IPS-20b (cell line): Measurements from ENCODE around the gene FBXW2.

ENCODE experiments used
- H3K27ac ChIP-seq: one replicate; pipeline ENCODE4 v1.5.1; 2013; ENCODE audit warnings: low read length
- H3K27me3 ChIP-seq: 2 replicates; pipeline ENCODE4 v1.6.1; 2013; ENCODE audit warnings: mild to moderate bottlenecking, low read length, inconsistent platforms; ENCODE audit not compliant: insufficient read depth
- H3K36me3 ChIP-seq: 2 replicates; pipeline ENCODE4 v1.6.1; 2013; ENCODE audit warnings: low read depth, mild to moderate bottlenecking, inconsistent platforms, low read length, moderate library complexity; ENCODE audit not compliant: insufficient read depth
- H3K4me1 ChIP-seq: 2 replicates; pipeline ENCODE4 v1.6.1; 2013; ENCODE audit warnings: mild to moderate bottlenecking, control low read depth, inconsistent platforms, low read length, moderate library complexity; ENCODE audit not compliant: insufficient read depth
- H3K4me3 ChIP-seq: 2 replicates; pipeline ENCODE4 v1.5.1; 2013; ENCODE audit warnings: mild to moderate bottlenecking, low read length, inconsistent platforms
- H3K9ac ChIP-seq: 2 replicates; pipeline ENCODE4 v1.6.1; 2013; ENCODE audit warnings: low read depth, mild to moderate bottlenecking, inconsistent platforms, low read length, moderate library complexity
- H3K9me3 ChIP-seq: 2 replicates; pipeline ENCODE4 v1.6.1; 2013; ENCODE audit warnings: mild to moderate bottlenecking, low read depth, low read length, inconsistent platforms; ENCODE audit not compliant: insufficient read depth

The FBXW2 gene

DNA sequence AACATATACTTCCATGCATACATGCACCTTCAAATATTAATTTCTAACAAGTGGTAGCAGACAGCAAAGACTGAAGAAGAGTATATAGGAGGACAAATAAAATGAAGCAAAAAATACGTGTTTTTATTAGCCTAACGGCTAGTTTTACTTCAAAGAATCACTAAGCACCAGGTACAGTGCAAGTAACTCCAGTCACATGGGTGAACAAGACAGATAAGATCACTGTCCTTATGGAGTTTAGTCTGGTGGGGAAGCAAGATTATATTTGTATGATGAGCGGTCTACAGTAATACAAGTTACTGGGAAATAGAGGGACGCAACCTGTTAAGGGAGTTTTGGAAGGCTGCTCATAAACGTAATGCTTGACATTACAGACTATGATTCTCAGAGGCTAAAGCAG, 16.0 kb downstream of the FBXW2 start:
- H3K27ac ChIP-seq = no peak overlapping the region
- no peaks in the 10 kb centered on the region for H3K27me3 ChIP-seq
- H3K4me1 ChIP-seq = no peaks in the 10 kb centered on the region
- H3K9me3 ChIP-seq = no peaks in the 10 kb centered on the region
- peaks cover 70% of the 10 kb centered on the region for H3K36me3 ChIP-seq
- no peak overlapping the region for H3K4me3 ChIP-seq
- no peak overlapping the region for H3K9ac ChIP-seq

DNA sequence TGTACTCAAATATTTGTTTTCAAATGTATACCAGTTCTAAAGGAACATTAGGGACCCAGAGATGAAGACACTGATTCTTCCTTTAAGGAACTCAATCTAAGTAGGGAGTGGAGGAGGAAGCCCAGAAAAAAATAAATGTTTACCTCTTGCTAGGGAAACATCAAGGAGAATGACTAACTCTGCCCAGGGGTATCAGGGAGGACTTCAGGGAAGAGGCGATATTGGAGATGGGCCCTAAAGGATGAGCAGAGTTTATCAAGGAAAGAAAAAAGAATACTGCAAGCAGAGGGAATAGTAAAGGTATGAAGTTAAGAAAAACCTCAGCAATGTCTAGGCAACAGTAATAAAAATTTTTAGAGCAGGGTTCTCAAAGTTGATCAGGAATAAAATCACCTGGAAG, 16.4 kb downstream of the FBXW2 start:
- no peak overlapping the region for H3K27ac ChIP-seq
- H3K9me3 ChIP-seq = no peaks in the 10 kb centered on the region
- no peaks in the 10 kb centered on the region for H3K27me3 ChIP-seq
- no peak overlapping the region for H3K4me3 ChIP-seq
- H3K9ac ChIP-seq = no peak overlapping the region
- no peaks in the 10 kb centered on the region for H3K4me1 ChIP-seq
- peaks cover 73% of the 10 kb centered on the region for H3K36me3 ChIP-seq

DNA sequence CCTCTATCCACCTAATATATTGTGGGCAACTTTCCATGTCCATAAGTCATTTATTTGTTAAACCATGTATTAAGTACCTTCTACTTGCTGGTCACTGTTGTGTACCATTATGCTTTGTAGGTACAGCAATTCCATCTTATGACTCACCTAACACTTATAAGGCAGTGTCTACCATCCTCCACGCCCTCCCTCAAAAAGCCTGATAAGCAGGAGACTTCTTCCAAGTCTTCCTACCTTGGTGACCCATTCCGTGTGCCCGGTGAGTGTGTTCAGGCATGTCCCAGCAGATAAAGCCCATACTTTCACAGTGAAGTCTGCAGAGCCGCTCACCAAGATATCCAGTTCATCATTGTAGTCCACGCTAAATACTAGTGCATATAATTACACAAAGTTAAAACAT, 17.4 kb downstream of the FBXW2 start:
- Histone ChIP-seq H3K4me1 (no peaks in the 10 kb centered on the region), H3K27me3 (no peaks in the 10 kb centered on the region), H3K27ac (no peak overlapping the region), H3K9me3 (no peaks in the 10 kb centered on the region), H3K4me3 (no peak overlapping the region), H3K36me3 (peaks cover 82% of the 10 kb centered on the region), H3K9ac (no peak overlapping the region)

DNA sequence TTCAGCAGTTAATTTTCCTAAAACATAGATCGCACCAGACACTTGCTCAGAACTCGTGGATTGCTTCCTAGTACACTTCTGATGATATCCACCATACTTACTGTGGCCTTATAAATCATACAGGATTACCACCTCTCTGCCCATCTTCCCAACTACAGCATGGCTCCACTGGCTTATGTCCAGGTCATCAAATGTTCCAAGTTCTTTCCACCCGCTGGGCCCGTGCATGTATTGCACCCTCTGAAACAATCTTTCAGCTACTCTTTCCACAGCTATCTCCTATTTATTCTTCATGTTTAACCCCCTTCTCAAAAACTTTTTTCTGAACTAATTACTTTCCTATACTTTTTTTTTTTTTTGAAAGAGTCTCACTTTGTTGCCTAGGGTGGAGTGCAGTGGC, 18.5 kb downstream of the FBXW2 start:
- no peaks in the 10 kb centered on the region for H3K27me3 ChIP-seq
- H3K9me3 ChIP-seq = no peaks in the 10 kb centered on the region
- peaks cover 86% of the 10 kb centered on the region for H3K36me3 ChIP-seq
- no peak overlapping the region for H3K4me3 ChIP-seq
- no peak overlapping the region for H3K9ac ChIP-seq
- no peak overlapping the region for H3K27ac ChIP-seq
- H3K4me1 ChIP-seq = no peaks in the 10 kb centered on the region

DNA sequence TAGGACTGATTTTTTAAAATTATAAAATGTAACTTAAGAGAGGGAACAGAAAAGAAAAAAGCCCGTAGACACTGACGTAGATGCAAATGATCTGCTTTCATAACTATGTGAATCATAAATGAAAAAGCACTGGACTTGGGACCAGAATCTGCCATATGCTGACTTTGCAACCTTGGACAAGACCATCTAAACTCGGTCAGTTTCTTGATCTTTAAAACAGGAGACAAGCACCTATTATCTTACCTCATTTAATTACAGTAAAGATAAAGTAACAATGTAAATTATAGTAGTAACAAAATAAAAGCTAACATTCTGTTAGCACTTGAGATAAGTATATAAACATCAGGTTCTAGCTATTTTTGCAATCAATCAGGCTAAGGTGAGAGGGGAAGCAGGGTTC, 20.0 kb downstream of the FBXW2 start:
- Histone ChIP-seq H3K9me3 (no peaks in the 10 kb centered on the region), H3K9ac (no peak overlapping the region), H3K36me3 (peaks cover 90% of the 10 kb centered on the region), H3K27me3 (no peaks in the 10 kb centered on the region), H3K4me1 (peaks cover 7% of the 10 kb centered on the region), H3K4me3 (no peak overlapping the region), H3K27ac (no peak overlapping the region)

DNA sequence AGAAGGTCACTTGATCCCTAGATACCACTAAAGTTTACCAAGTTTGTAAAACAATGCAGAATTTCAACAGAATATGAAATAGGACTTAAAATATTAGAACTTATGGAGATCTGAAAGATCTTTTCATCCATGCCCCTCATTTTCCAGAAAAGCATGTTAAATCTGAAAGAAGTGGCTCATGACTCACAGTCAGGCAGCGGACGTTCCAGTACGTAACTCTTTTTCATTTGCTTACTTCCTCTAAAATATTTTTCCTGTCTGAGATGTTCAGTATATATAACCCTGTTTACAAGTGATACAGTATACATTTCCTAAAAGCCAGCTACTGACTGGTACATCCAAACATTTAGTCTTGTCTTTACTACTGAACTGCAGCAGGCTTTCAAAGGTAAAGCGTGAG, 22.3 kb downstream of the FBXW2 start:
- Histone ChIP-seq H3K36me3 (peaks cover 84% of the 10 kb centered on the region), H3K4me1 (peaks cover 7% of the 10 kb centered on the region), H3K9me3 (no peaks in the 10 kb centered on the region), H3K9ac (no peak overlapping the region), H3K27me3 (no peaks in the 10 kb centered on the region), H3K4me3 (no peak overlapping the region), H3K27ac (no peak overlapping the region)

DNA sequence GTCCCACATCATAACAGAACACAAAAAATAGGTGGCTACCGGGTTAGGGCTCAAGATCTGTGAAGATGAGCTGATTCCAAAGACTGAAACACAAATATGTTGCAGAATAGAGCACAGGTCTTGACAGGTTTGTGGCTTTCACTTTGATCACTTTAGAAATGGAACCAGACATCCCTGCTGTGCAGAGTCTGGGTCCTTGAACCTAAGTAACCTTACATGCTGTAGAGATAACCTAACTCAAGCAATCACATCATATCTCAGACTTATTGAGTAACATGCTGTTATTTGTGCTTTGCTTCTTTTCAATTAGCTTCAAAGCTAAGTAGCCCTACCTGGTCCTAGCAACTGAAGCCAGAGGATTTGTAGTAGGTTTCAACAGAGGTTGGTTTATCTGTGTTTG, 24.3 kb downstream of the FBXW2 start:
- H3K27me3 ChIP-seq = no peaks in the 10 kb centered on the region
- H3K9ac ChIP-seq = no peak overlapping the region
- H3K36me3 ChIP-seq = peaks cover 85% of the 10 kb centered on the region
- H3K9me3 ChIP-seq = no peaks in the 10 kb centered on the region
- H3K4me3 ChIP-seq = no peak overlapping the region
- H3K27ac ChIP-seq = no peak overlapping the region
- H3K4me1 ChIP-seq = peaks cover 7% of the 10 kb centered on the region

DNA sequence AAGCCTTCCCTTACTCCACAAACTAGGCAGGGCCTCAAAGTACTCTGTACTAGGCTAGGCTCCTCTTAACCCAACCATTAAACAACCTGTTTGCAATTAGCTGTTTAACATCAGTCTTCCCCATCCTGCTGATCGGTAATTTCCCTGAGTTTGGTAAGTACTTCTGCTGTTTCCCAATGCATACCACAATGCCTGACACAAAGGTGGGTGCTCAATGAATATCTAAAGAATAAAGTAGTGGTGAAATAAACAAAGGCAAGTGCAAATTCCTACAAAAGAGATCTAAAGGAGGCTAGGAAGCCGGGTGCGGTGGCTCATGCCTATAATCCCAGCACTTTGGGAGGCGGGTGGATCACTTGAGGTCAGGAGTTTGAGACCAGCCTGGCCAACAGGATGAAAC, 25.0 kb downstream of the FBXW2 start:
- Histone ChIP-seq H3K4me1 (peaks cover 7% of the 10 kb centered on the region), H3K27ac (no peak overlapping the region), H3K9ac (no peak overlapping the region), H3K27me3 (no peaks in the 10 kb centered on the region), H3K36me3 (peaks cover 87% of the 10 kb centered on the region), H3K4me3 (no peak overlapping the region), H3K9me3 (no peaks in the 10 kb centered on the region)

DNA sequence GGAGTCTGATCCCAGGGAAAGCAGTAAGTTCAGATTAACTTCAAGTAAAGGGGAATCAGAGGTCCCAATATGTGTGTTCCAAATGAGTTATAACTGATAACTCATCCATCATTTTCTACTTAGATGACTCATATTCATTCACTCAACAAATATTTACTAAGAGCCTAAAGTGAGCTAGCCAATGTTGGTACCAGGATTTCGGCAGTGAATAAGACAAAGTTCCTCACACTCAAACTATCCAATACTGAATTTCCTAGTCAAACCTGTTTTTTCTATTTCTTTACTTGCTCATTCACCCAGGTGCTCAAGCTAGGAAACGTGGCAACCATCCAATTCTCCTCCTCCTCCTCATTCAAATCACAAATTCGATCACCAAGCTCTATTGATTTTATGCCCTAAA, 25.8 kb downstream of the FBXW2 start:
- H3K4me3 ChIP-seq = no peak overlapping the region
- H3K9ac ChIP-seq = no peak overlapping the region
- peaks cover 7% of the 10 kb centered on the region for H3K4me1 ChIP-seq
- no peak overlapping the region for H3K27ac ChIP-seq
- no peaks in the 10 kb centered on the region for H3K27me3 ChIP-seq
- peaks cover 87% of the 10 kb centered on the region for H3K36me3 ChIP-seq
- H3K9me3 ChIP-seq = no peaks in the 10 kb centered on the region

DNA sequence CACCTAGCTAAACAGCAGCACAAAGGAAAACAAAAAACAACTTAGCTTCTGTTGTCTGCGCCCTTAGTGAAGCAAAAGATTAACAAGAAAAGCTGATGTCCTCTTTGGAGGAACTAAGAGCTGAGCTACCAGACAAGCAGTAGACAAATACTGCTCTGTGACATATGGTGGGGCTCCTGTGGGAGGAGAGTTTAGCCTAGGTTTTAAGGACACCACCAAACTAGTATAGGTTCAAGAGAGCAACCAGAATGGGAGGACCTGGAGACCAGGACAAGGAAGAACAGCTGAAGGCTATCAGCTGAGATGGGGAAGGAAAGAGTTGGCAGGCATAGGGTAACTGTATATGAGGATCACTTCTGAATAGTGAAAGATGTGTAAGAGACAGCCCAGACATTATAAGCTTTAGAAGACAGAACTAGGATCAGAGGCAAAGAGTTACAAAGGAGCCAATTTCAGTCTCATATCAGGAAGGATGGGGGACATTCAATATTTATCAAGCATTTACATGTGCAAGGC, 27.2 kb downstream of the FBXW2 start:
- Histone ChIP-seq H3K9ac (no peak overlapping the region), H3K4me1 (peaks cover 7% of the 10 kb centered on the region), H3K27me3 (no peaks in the 10 kb centered on the region), H3K9me3 (no peaks in the 10 kb centered on the region), H3K36me3 (peaks cover 86% of the 10 kb centered on the region), H3K4me3 (no peak overlapping the region), H3K27ac (no peak overlapping the region)

DNA sequence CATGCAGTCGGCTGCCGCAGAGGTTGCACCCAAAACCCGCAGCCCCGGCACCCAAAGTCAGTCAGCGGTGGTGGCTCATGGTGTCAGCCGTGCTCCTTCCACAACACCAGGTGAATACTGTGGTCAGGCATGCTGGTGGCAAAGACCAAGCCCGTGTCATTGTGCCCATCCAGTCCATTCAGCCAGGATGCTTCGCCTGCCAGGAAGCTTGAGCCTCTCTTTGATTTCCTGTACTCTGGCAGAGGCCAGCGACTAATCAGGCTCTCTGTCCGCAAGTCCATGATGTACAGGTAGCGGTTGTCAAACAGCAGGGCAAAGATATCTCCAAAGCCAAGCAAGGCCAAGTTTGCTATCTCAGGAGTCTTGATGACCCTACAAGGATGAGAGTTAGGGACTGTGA, 28.7 kb downstream of the FBXW2 start:
- H3K9me3 ChIP-seq = no peaks in the 10 kb centered on the region
- no peak overlapping the region for H3K9ac ChIP-seq
- H3K36me3 ChIP-seq = peaks cover 87% of the 10 kb centered on the region
- peaks cover 7% of the 10 kb centered on the region for H3K4me1 ChIP-seq
- no peak overlapping the region for H3K27ac ChIP-seq
- no peak overlapping the region for H3K4me3 ChIP-seq
- no peaks in the 10 kb centered on the region for H3K27me3 ChIP-seq

DNA sequence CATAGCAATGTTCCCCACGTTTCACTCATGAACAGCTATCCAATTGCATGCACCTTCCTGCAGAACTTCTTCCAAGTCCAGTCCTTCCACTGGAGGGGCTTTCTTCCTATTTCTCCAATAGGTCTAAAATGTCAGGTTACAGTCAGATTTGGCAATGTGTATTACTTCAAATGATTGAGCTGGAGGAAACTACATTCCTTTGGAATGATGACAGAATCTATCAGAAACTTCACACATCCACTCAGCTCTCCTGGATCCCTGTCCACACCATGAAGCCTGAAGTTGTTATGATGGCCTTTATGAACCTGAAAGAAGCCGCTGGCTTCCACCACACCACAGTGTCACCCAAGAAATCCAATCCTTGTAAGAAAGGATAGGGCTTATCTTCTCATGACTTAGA, 32.2 kb downstream of the FBXW2 start:
- H3K36me3 ChIP-seq = peaks cover 79% of the 10 kb centered on the region
- H3K9me3 ChIP-seq = no peaks in the 10 kb centered on the region
- no peak overlapping the region for H3K9ac ChIP-seq
- no peak overlapping the region for H3K27ac ChIP-seq
- H3K27me3 ChIP-seq = no peaks in the 10 kb centered on the region
- no peak overlapping the region for H3K4me3 ChIP-seq
- H3K4me1 ChIP-seq = no peaks in the 10 kb centered on the region
